Measurements from ENCODE around the gene SPAG4.

- no peak for TF ChIP-seq CTCF (optimal IDR thresholded peaks at IDR 0.05 in 1 of 3, IDR thresholded peaks at IDR 0.05 in 1 of 3, conservative IDR thresholded peaks at IDR 0.05 in 1 of 3; ENCODE audit: extremely low read depth in 1 of 3, insufficient read depth in 2 of 3, low read length in 3 of 3)
- TF ChIP-seq EZH2 (IDR thresholded peaks at IDR 0.05; ENCODE audit: low read length), result no peak
Observed at GRCh38 chr20:35636095-35636494, 20.5 kb downstream of the SPAG4 start.
